ENCODE measurements around the gene B3GAT1. TPM values are rescaled to one million over a fixed set of nuclear protein-coding genes. Genes with fewer than 3 reads are reported as not detected.

Gene B3GAT1
- total RNA-seq, 1 experiment from 2014 or later = 34.3 TPM

DNA sequence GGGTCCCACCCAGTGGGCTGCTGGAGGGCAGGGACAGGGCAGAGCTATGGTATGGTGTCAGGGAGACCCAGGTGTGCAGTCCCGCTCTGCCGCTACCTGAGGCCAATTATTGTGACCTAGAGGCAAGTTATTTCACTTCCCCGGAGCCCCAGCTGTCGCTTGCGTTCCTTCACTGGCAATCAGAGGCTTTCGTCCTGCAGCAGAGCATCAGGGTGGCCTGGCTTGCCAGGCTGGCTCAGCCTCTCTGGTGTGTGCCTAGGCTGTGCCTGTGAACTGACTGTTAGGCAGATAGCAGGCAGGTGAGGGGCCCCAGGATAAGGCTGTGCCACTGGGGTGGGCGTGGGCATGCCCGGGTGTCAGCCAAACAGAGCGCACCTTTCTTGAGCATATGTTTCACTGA is 48.9 kb downstream of the B3GAT1 start:
- Histone ChIP-seq H2BK120ac (ENCODE audit: low read depth, low read length, poor library complexity, severe bottlenecking) (no peak overlapping the region), H3K14ac (ENCODE audit: insufficient read depth, low read length) (no peak overlapping the region; the same call in 1 of the 2 replicates), H4K5ac (ENCODE audit: insufficient read length, low read depth, low read length) (no peak overlapping the region), H3K23me2 (ENCODE audit: insufficient read length, low read depth, low read length, poor library complexity, severe bottlenecking) (no peaks in the 10 kb centered on the region), H3K79me2 (ENCODE audit: insufficient read depth, low read length) (no peaks in the 10 kb centered on the region), H3K4me2 (ENCODE audit: insufficient read depth, insufficient read length, low read length) (no peak overlapping the region), H3K27me3 (ENCODE audit: insufficient read depth, low read length) (peaks cover 3% of the 10 kb centered on the region; the same call in 1 of the 2 replicates), H3K27ac (ENCODE audit: insufficient read length, low read depth, low read length) (no peak overlapping the region), H3K9me3 (ENCODE audit: control insufficient read depth, low read depth, low read length) (no peaks in the 10 kb centered on the region), H4K8ac (replicated peaks; ENCODE audit: insufficient read length, low read depth, low read length) (no peak overlapping the region), H2AFZ (ENCODE audit: low read length) (no peak overlapping the region), H4K20me1 (ENCODE audit: control insufficient read depth, insufficient read depth, insufficient read length) (no peaks in the 10 kb centered on the region), H3K79me1 (ENCODE audit: insufficient read depth, low read depth, low read length, poor library complexity, severe bottlenecking) (no peaks in the 10 kb centered on the region), H2BK15ac (ENCODE audit: low read depth, low read length) (no peak overlapping the region), H2BK20ac (ENCODE audit: low read depth, low read length, poor library complexity, severe bottlenecking) (no peak overlapping the region), H2BK12ac (ENCODE audit: insufficient read length, low read depth, low read length) (no peak overlapping the region), H3K56ac (ENCODE audit: insufficient read length, low read depth, low read length) (no peak overlapping the region), H3K18ac (ENCODE audit: insufficient read length, low read depth, low read length) (no peak overlapping the region), H3K9ac (ENCODE audit: extremely low read depth, insufficient read length, low read length) (no peak overlapping the region), H3K4ac (ENCODE audit: low read depth, low read length) (no peak overlapping the region), H3K4me1 (ENCODE audit: insufficient read depth, low read length) (no peaks in the 10 kb centered on the region), H3K23ac (ENCODE audit: insufficient read length, low read depth, low read length) (no peak overlapping the region), H2AK5ac (ENCODE audit: insufficient read length, low read length) (no peak overlapping the region), H2BK5ac (ENCODE audit: insufficient read length, low read length) (no peak overlapping the region), H4K91ac (ENCODE audit: insufficient read length, low read depth, low read length) (no peak overlapping the region), H3T11ph (ENCODE audit: low read length) (no peak overlapping the region)
- peaks cover 7 to 8% of the 10 kb centered on the region in 2 experiments for H3K4me1 Mint-ChIP-seq
- DNase-seq = no peak
- TF ChIP-seq, protein P1, sequence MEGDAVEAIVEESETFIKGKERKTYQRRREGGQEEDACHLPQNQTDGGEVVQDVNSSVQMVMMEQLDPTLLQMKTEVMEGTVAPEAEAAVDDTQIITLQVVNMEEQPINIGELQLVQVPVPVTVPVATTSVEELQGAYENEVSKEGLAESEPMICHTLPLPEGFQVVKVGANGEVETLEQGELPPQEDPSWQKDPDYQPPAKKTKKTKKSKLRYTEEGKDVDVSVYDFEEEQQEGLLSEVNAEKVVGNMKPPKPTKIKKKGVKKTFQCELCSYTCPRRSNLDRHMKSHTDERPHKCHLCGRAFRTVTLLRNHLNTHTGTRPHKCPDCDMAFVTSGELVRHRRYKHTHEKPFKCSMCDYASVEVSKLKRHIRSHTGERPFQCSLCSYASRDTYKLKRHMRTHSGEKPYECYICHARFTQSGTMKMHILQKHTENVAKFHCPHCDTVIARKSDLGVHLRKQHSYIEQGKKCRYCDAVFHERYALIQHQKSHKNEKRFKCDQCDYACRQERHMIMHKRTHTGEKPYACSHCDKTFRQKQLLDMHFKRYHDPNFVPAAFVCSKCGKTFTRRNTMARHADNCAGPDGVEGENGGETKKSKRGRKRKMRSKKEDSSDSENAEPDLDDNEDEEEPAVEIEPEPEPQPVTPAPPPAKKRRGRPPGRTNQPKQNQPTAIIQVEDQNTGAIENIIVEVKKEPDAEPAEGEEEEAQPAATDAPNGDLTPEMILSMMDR (conservative IDR thresholded peaks at IDR 0.05) = no peak
- no peak overlapping the region for H3K4me3 Mint-ChIP-seq
- H3K9me3 Mint-ChIP-seq = no peaks in the 10 kb centered on the region
- H3K36me3 Mint-ChIP-seq (ENCODE audit: insufficient read depth in 1 of 3, low read depth in 3 of 3) = no peaks in the 10 kb centered on the region
- WGBS (ENCODE audit: extremely low coverage, insufficient read length, low lambda C conversion rate) = no CpG with 5 or more reads among the region's 9 CpGs
- peaks cover 29% of the 10 kb centered on the region for H3K27me3 Mint-ChIP-seq (ENCODE audit: low read depth)
- peak overlapping the region in 1 of 3 experiments; percentile 44; a peak in 1 of 7 replicates for H3K27ac Mint-ChIP-seq
